ENCODE results near the gene EPB41L5.
"Not testable (repeated sequence)": the region's sequence is repeated elsewhere in the genome, so short reads cannot be mapped to it uniquely, and the experiment has no call there.

The EPB41L5 gene

DNA sequence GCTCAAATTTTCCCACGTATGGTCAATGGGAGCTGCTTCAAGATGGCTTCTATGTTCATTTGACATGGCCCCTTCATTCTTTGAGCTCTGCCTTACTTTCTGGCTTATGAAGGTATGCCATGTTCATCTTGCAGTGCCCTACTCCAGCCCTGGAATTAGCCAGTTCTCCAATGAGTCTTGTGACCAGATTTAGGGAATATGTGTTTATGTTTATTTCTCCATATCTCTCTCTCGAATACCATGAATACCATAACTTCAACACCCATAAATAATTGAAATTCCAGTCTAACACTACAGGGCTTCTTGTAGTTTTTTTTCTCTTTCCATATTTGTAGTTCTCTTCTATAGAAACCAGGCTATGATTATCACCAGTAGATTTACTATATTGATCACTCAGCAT, 39.7 kb downstream of the EPB41L5 start:
- no peak for TF ChIP-seq POLR2A (IDR thresholded peaks at IDR 0.05; ENCODE audit: low read length)
- no peak for TF ChIP-seq GATA1 (IDR thresholded peaks at IDR 0.05; ENCODE audit: low read depth, low read length)
- DNase-seq = no peak

DNA sequence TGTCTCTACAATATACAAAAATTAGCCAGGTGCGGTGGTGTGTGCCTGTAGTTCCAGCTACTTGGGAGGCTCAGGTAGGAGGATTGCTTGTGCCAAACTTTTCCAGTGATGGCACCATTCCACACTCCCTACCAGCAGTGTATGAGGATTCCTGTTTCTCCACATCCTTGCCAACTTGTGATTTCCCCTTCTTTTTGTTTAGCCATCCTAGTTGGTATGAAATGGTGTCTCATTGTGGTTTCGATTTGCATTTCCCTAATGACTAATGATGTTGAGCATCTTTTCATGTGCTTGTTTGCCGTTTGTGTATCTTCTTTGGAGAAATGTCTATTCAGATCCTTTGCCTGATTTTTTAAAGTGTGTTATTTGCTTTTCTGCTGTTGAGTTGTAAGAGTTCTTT, 41.0 kb downstream of the EPB41L5 start:
- no peak for DNase-seq
- TF ChIP-seq GATA1 (IDR thresholded peaks at IDR 0.05; ENCODE audit: low read depth, low read length) = no peak
- no peak for TF ChIP-seq POLR2A (IDR thresholded peaks at IDR 0.05; ENCODE audit: low read length)

DNA sequence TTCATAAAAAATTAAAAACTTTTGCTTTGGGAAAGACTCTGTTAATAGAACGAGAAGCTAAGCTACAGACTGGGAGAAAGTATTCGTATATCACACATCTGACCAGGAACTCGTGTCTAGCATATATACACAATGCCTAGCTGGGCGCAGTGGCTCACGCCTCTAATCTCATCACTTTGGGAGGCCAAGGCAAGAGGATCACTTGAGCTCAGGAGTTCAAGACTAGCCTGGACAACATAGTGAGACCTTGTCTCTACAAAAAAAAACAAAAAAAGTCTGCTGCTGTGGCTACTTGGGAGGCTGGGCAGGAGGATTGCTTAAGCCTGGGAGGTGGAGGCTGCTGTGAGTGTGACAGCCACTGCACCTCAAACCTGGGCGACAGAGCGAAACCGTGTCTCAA, 46.6 kb downstream of the EPB41L5 start:
- no peak for DNase-seq

DNA sequence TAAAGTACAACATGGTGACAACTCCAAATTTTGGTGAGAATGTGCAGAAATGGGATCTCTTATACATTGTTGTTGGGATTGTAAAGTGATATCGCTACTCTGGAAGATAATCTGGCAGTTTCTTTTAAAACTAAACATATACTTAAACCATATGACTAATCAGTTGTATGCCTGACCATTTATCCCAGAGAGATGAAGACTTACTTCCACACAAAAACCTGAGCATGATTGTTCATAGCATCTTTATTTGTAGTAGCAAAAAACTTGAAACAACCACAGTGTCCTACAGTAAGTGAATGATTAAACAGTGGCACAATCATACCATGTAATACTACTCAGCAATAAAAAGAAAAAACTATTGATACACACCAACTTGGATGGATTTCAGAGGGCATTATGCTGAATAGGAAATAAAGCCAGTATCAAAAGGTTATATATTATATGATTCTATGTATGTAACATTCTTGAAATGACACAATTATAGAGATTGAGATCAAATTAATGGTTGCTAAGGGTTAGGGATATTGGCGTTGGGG, 47.3 kb downstream of the EPB41L5 start:
- no peak for TF ChIP-seq GATA1 (IDR thresholded peaks at IDR 0.05; ENCODE audit: low read depth, low read length)
- no peak for TF ChIP-seq POLR2A (IDR thresholded peaks at IDR 0.05; ENCODE audit: low read length)
- DNase-seq = no peak

More for the DNA sequence above, 46.6 kb downstream of the EPB41L5 start:
- TF ChIP-seq GATA1 (IDR thresholded peaks at IDR 0.05; ENCODE audit: low read depth, low read length) = no peak
- TF ChIP-seq POLR2A (IDR thresholded peaks at IDR 0.05; ENCODE audit: low read length) = no peak

DNA sequence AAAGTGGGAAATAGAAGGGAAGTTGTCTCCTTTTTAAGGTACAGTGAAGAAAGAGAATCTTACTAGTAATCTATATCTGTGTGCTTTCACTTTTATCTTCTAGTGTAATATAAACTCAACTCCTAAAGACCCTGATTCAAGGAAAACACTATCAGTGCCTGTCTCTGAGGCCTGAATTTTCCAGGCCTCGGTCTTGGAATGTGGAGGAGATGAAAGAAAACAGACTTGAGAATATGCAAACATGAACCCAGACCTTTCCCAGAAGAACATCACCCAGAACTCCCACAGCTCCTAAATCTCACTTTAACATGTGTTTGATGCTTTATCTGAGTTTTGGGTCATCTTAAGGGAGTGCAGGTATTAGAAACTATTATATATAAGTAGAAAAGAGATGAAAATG, 51.8 kb downstream of the EPB41L5 start:
- DNase-seq = no peak
- TF ChIP-seq POLR2A (IDR thresholded peaks at IDR 0.05; ENCODE audit: low read length) (no peak), GATA1 (IDR thresholded peaks at IDR 0.05; ENCODE audit: low read depth, low read length) (no peak)

DNA sequence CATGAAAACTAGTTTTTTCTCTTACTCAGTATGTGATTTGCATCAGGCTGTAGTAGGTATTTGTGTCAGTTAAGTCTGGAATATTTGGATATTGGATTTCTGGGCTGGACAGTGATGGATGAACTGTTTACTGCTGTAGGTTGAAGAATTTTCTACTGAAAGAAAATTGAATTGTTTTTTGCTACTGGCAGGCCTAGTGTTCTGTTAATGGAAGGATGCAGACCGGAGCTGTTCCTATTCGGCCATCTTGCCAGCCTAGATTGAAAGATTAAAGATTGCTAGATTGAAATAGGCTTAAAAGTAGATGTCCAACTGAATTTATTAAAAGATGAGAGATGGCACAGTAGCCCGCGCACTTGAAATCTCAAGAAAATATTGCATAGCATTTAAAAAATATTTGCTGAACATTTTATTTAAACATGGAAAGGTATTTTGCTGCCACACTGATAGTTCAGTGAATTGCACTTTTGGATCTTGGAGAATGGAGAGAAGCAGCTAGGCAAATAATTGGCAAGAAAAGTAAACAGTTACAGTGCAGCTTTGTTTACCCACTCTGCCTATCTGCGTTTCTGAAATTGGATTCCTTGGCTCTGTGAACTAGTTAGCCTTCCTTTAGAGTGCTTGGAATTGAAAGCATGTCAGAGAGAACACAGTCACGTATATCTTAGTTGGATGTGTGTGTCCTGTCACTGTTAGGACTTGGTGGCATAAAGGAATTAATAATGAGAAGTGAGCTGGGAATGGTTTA, 54.1 kb downstream of the EPB41L5 start:
- TF ChIP-seq POLR2A (IDR thresholded peaks at IDR 0.05; ENCODE audit: low read length) (no peak), GATA1 (IDR thresholded peaks at IDR 0.05; ENCODE audit: low read depth, low read length) (no peak)
- DNase-seq = no peak

DNA sequence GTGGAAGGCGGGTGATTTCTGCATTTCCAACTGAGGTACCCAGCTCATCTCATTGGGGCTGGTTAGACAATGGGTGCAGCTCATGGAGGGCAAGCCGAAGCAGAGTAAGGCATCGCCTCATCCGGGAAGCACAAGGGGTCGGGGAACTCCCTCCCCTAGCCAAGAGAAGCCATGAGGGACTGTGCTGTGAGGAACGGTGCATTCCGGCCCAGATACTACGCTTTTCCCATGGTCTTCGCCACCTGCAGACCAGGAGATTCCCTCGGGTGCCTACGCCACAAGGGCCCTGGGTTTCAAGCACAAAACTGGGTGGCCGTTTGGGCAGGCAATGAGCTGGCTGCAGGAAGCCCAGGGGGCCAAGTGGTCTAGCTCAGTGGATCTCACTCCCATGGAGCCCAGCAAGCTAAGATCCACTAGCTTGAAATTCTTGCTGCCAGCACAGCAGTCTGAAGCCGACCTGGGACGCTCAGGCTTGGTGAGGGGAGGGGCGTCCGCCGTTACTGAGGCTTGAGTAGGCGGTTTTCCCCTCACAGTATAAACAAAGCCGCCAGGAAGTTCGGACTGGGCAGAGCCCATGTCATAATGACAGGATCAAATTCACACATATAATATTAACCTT, 55.3 kb downstream of the EPB41L5 start:
- DNase-seq = not testable (repeated sequence)

DNA sequence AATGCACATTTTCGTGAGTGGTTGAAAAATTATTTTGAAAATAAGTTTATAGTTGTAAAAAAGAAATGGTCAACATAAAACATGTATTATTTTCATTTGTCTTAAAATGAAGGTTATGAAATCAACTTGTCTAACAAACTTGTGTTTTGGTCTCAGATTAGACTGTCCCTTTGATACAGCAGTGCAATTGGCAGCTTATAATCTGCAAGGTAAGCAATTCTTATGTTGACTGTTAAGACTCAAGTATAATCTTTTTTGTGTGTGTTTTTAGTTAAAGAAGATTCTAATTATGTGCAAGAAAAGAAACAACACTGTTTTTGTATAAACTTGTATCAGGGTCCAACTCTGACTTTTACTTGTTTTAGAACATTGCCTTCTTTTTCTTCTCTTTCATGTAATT, 62.7 kb downstream of the EPB41L5 start:
- TF ChIP-seq GATA1 (IDR thresholded peaks at IDR 0.05; ENCODE audit: low read depth, low read length) = no peak
- no peak for TF ChIP-seq POLR2A (IDR thresholded peaks at IDR 0.05; ENCODE audit: low read length)
- no peak for DNase-seq

DNA sequence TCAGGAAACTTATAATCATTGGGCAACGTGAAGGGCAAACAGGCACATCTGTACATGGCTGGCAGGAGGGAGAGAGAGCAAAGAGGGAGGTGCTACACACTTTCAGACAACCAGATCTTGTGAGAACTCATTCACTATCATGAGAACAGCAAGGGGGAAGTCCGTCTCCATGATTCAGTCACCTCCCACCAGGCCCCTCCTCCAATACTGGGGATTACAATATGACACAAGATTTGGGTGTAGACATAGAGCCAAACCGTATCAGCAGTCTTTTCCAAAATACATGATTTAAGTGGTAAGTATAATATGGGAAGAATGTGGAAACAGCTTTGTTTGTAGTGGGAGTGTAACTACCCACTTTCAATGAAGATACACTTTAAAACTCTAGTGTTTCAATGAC, 65.0 kb downstream of the EPB41L5 start:
- TF ChIP-seq POLR2A (IDR thresholded peaks at IDR 0.05; ENCODE audit: low read length) (no peak), GATA1 (IDR thresholded peaks at IDR 0.05; ENCODE audit: low read depth, low read length) (no peak)
- DNase-seq = no peak

DNA sequence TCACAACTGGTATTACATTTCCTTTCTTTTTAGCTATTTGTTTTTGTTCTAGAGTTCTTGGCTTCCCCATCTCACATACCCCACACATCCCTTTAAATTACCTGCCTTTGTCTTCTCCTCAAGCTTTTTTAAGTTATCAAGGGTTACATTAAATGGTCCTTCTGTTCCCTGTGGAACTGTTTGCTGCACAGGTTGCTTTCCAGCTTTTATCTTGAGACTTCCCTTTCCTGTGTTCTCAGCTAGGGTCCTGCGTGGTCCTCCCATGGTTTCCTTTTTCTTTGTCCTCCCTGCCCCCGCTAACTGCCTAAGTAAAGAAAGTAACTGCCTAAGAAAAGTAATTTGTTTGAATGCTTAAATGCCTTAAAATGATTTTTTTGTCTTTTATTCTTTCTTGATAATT, 66.8 kb downstream of the EPB41L5 start:
- no peak for TF ChIP-seq GATA1 (IDR thresholded peaks at IDR 0.05; ENCODE audit: low read depth, low read length)
- TF ChIP-seq POLR2A (IDR thresholded peaks at IDR 0.05; ENCODE audit: low read length) = no peak
- DNase-seq = no peak

DNA sequence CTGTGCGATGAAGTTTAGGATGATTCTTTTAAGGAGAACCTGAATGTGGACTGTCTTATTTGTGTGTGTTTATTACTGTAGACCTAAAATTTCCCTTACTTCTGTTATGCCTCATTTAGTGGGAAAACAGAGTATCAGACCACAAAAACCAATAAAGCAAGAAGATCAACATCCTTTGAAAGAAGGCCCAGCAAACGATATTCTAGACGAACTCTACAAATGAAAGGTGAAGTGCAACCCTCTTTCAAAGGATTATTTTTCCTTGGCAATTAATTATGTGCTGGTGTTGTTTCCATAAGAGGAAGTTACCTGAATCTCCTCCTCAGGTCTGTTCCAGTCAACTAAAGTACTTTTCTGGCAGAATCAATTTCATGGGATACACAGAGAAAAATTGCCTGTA, 78.6 kb downstream of the EPB41L5 start:
- TF ChIP-seq GATA1 (IDR thresholded peaks at IDR 0.05; ENCODE audit: low read depth, low read length) = no peak
- TF ChIP-seq POLR2A (IDR thresholded peaks at IDR 0.05; ENCODE audit: low read length) = no peak

DNA sequence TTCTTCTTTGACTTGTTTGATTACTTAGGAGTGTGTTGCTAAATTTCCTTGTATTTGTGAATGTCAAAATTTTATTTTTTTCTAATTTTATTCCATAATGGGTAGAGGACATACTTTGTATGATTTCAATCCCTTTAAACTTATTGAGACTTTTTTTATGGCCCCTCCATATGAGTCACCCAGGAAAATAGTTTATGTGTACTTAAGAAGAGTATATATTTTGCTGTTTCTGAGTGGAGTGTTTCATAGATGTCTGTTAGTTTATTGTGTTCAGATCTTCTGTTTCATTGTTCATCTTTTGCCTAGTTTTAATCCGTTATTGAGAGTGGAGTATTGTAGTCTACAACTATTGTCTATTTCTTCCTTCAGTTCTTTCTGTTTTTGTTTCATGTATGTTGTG, 81.9 kb downstream of the EPB41L5 start:
- TF ChIP-seq POLR2A (IDR thresholded peaks at IDR 0.05; ENCODE audit: low read length) (no peak), GATA1 (IDR thresholded peaks at IDR 0.05; ENCODE audit: low read depth, low read length) (no peak)

More for the DNA sequence above, 78.6 kb downstream of the EPB41L5 start:
- no peak for DNase-seq

DNA sequence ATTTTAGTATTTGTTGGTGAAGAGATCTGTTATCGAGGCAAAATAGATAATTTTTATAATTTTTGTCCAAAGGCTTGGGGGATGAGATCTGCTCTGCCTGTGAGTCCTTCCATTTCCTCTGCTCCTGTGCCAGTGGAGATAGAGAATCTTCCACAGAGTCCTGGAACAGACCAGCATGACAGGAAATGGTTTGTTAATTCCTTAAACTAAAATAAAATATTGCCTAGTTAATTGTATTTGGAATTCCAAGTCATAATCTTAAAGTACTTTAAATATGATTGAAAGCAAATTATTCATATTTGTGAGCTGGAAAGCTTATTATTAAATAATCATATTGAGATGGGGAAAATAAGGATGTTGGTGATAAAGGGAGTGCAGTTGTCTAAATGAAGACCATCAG, 87.8 kb downstream of the EPB41L5 start:
- TF ChIP-seq GATA1 (IDR thresholded peaks at IDR 0.05; ENCODE audit: low read depth, low read length) (no peak), POLR2A (IDR thresholded peaks at IDR 0.05; ENCODE audit: low read length) (no peak)
- DNase-seq = no peak

More for the DNA sequence above, 81.9 kb downstream of the EPB41L5 start:
- no peak for DNase-seq

DNA sequence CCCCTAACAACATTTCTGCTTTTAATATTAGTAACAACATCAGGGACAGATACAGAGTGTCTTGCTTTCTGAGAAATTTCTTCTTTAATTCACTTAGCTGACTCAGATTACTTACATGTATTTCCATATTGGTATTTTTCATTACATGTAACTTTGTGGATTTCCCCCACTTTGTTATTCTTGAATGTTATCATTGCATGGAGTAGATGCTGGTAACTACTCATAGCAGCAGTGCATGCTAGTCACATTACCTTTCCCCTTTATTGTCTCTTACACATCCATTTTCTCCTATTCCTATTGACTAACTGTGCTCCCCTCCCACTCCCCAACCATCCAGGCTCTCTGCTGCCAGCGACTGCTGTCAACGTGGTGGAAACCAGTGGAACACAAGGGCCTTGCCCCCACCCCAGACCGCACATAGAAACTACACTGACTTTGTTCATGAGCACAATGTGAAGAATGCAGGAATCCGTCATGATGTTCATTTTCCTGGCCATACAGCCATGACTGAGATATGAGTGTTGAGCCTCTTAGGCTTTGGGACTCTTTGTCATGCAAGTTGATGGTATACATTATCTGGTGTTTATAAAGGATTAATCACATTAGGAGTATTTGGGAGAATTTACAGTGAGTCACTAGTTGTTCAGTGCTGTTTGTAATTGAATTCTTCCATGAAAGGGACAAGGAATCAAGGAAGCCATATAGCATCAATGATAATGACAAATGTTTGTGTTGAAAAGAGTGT, 91.0 kb downstream of the EPB41L5 start:
- no peak for DNase-seq
- no peak for TF ChIP-seq GATA1 (IDR thresholded peaks at IDR 0.05; ENCODE audit: low read depth, low read length)
- TF ChIP-seq POLR2A (IDR thresholded peaks at IDR 0.05; ENCODE audit: low read length) = no peak

Measured in erythroblast (primary cell).